ENCODE measurements around the gene FAM20C.

GRCh38 chr7:260441-261281, 68.3 kb downstream of the FAM20C start:
- TF ChIP-seq CTCF (IDR thresholded peaks at IDR 0.05) = no peak
- TF ChIP-seq EP300 (IDR thresholded peaks at IDR 0.05) = no peak
- TF ChIP-seq POLR2A (IDR thresholded peaks at IDR 0.05) = no peak
